Progenitor cell of endocrine pancreas (in vitro differentiated cells): ENCODE measurements around the gene OR52M1. TPM values are rescaled to one million over a fixed set of nuclear protein-coding genes. Genes with fewer than 3 reads are reported as not detected.

Experiments used
- DNase-seq: peaks from one replicate; pipeline ENCODE4 v3.0.0; 2021; ENCODE audit warnings: low spot score; ENCODE audit not compliant: unreplicated experiment
- H3K27ac Mint-ChIP-seq: 2 replicates; pipeline ENCODE4 v1.8.0; 2021; ENCODE audit warnings: mild to moderate bottlenecking, moderate library complexity, mixed read lengths
- H3K27me3 Mint-ChIP-seq: 2 replicates; pipeline ENCODE4 v1.8.0; 2021; ENCODE audit warnings: mixed read lengths
- H3K36me3 Mint-ChIP-seq: 2 replicates; pipeline ENCODE4 v1.8.0; 2022; ENCODE audit warnings: mixed read lengths; ENCODE audit not compliant: insufficient read depth
- H3K4me1 Mint-ChIP-seq: 2 replicates; pipeline ENCODE4 v1.8.0; 2021; ENCODE audit warnings: low read depth, mixed read lengths
- H3K4me3 Mint-ChIP-seq: 2 replicates; pipeline ENCODE4 v1.8.0; 2021; ENCODE audit warnings: low read depth, mild to moderate bottlenecking, moderate library complexity, mixed read lengths
- H3K9me3 Mint-ChIP-seq: 2 replicates; pipeline ENCODE4 v1.8.0; 2021; ENCODE audit warnings: low read depth, mixed read lengths
- CTCF ChIP-seq: fragments of 200-600 bp; sonication (generic); IDR thresholded peaks from one replicate; pipeline ENCODE4 v1.5.0; 2021; ENCODE audit warnings: antibody characterized with exemption, mild to moderate bottlenecking; ENCODE audit not compliant: unreplicated experiment
- total RNA-seq: library from RNA; stranded (reverse); gene quantifications from 2 replicates; pipeline ENCODE4 v1.2.1, GENCODE V29; 2021

The OR52M1 gene
- total RNA-seq, 1 donor from 2014 or later = not detected

- peaks cover 5% of the 10 kb centered on the region for H3K27me3 Mint-ChIP-seq
- no peak for DNase-seq
- H3K36me3 Mint-ChIP-seq = no peaks in the 10 kb centered on the region
- no peak within 1 kb of the TSS for H3K4me3 Mint-ChIP-seq
- no peaks in the 10 kb centered on the region for H3K9me3 Mint-ChIP-seq
- TF ChIP-seq CTCF = no peak
- no peak within 1 kb of the TSS for H3K27ac Mint-ChIP-seq
- H3K4me1 Mint-ChIP-seq = peaks cover 5% of the 10 kb centered on the region
These were observed 36.5 kb downstream of the OR52M1 start, which contains the start of gene OR52I2 for GRCh38 chr11:4581443-4581842. Gene OR52I2 (plus strand): TSS chr11:4581743.

- DNase-seq = no peak
- Mint-ChIP-seq H3K27me3 (peaks cover 5% of the 10 kb centered on the region), H3K36me3 (no peaks in the 10 kb centered on the region), H3K4me1 (peaks cover 14% of the 10 kb centered on the region), H3K27ac (no peak overlapping the region), H3K4me3 (no peak overlapping the region), H3K9me3 (no peaks in the 10 kb centered on the region)
- TF ChIP-seq CTCF = no peak
These were observed 44.0 kb downstream of the OR52M1 start for GRCh38 chr11:4589017-4589416.

- Mint-ChIP-seq H3K9me3 (no peaks in the 10 kb centered on the region), H3K4me3 (no peak within 1 kb of the TSS), H3K27ac (no peak within 1 kb of the TSS), H3K36me3 (peaks cover 8% of the 10 kb centered on the region), H3K4me1 (peaks cover 14% of the 10 kb centered on the region), H3K27me3 (no peaks in the 10 kb centered on the region)
- TF ChIP-seq CTCF = no peak
- DNase-seq = no peak
These were observed 48.7 kb downstream of the OR52M1 start, which contains the start of gene OR52I1 for GRCh38 chr11:4593739-4594138. Gene OR52I1 (plus strand): TSS chr11:4594039. CDS start chr11:4594039, 0 bp downstream.

Other genes with a start within 250 kb of the OR52M1 start
- gene OR52B4, start 176.8 kb upstream of the OR52M1 start, total RNA-seq = not detected in 2 replicates
- 11.4 and 11.9 TPM in 2 replicates for gene TRIM21, start 151.5 kb upstream of the OR52M1 start, total RNA-seq
- not detected in 2 replicates for gene OR52K2, start 95.9 kb upstream of the OR52M1 start, total RNA-seq
- not detected in 2 replicates for gene OR52K1, start 62.5 kb upstream of the OR52M1 start, total RNA-seq
- gene OR52I2, start 36.6 kb downstream of the OR52M1 start, total RNA-seq = not detected in 2 replicates
- gene OR52I1, start 48.8 kb downstream of the OR52M1 start, total RNA-seq = not detected in 2 replicates
- gene TRIM68, start 63.0 kb downstream of the OR52M1 start, total RNA-seq = 18.1 and 18.7 TPM in 2 replicates
- not detected in 2 replicates for gene OR51D1, start 92.3 kb downstream of the OR52M1 start, total RNA-seq
- 0.11 and 0.14 TPM in 2 replicates for gene OR51E1, start 98.8 kb downstream of the OR52M1 start, total RNA-seq
- not detected in 2 replicates for gene OR51E2, start 152.7 kb downstream of the OR52M1 start, total RNA-seq
- not detected in 2 replicates for gene MMP26, start 159.6 kb downstream of the OR52M1 start, total RNA-seq
- not detected in 2 replicates for gene OR51F1, start 224.7 kb downstream of the OR52M1 start, total RNA-seq